Kidney (tissue), 22 donors: ENCODE measurements around the gene PTCHD4. TPM values are rescaled to one million over a fixed set of nuclear protein-coding genes. Genes with fewer than 3 reads are reported as not detected.

Source experiments
- DNase-seq, 5 donors: peaks; one replicate each; pipeline ENCODE4 v3.0.0-alpha.2; 2013 to 2020
- FAIRE-seq: peaks from 2 replicates; lab custom pipeline; 2012; peaks lifted over from hg19 to GRCh38; lab: Jason Lieb, UNC
- H3K27ac ChIP-seq, 2 donors: one replicate each; pipeline ENCODE4 v1.7.0; 2013; ENCODE audit warnings: low read depth in 2 of 2, low read length in 2 of 2, inconsistent platforms in 1 of 2
- H3K27me3 ChIP-seq: one replicate; pipeline ENCODE4 v1.7.1; 2013; ENCODE audit warnings: low read length, inconsistent platforms; ENCODE audit not compliant: control insufficient read depth, insufficient read depth
- H3K36me3 ChIP-seq, 3 donors: one replicate each; pipeline versions ENCODE4 v1.7.0 to v1.7.1; 2013; ENCODE audit warnings: low read length in 3 of 3, control low read depth in 1 of 3, inconsistent platforms in 1 of 3; ENCODE audit not compliant: insufficient read depth in 3 of 3, control insufficient read depth in 2 of 3
- H3K4me1 ChIP-seq, 3 donors: one replicate each; pipeline versions ENCODE4 v1.7.0 to v1.7.1; 2013; ENCODE audit warnings: low read length in 3 of 3, inconsistent platforms in 1 of 3, low read depth in 1 of 3; ENCODE audit not compliant: control insufficient read depth in 2 of 3, insufficient read depth in 2 of 3
- H3K4me3 ChIP-seq, 3 donors: one replicate each; pipeline versions ENCODE4 v1.7.0 to v1.8.1; 2013; ENCODE audit warnings: low read length in 3 of 3, control low read depth in 1 of 3, inconsistent platforms in 1 of 3
- H3K9ac ChIP-seq, 3 donors: one replicate each; pipeline versions ENCODE4 v1.7.0 to v1.7.1; 2013; ENCODE audit warnings: low read length in 3 of 3, control low read depth in 1 of 3, inconsistent platforms in 1 of 3
- H3K9me3 ChIP-seq, 3 donors: one replicate each; pipeline versions ENCODE4 v1.7.0 to v1.7.1; 2013; ENCODE audit warnings: low read length in 3 of 3, control low read depth in 1 of 3, inconsistent platforms in 1 of 3; ENCODE audit not compliant: control insufficient read depth in 2 of 3, insufficient read depth in 1 of 3
- intact Hi-C: fragments of 100-400 bp; cut with DNase I; formaldehyde crosslinking; loops from one replicate; pipeline ENCODE4 v1.11.1; 2022
- long read RNA-seq, 10 donors: library from polyadenylated mRNA in 1 of 10; unstranded in 1 of 10; transcript quantifications; one replicate each; pipeline ENCODE4 v2.0.0 and lab custom pipeline, GENCODE V29; 2021 to 2026
- polyA plus RNA-seq: library from polyadenylated mRNA; stranded (reverse); fragments of 350-450 nt; fragmentation: Illumina TruSeq; extraction: RNeasy Lipid Tissue Mini Kit (QIAGEN cat#74804); gene quantifications from one replicate; pipeline ENCODE4 v1.2.3, GENCODE V29; 2014; ENCODE audit warnings: low read depth, low replicate concordance; ENCODE audit not compliant: insufficient read depth
- total RNA-seq: library from RNA; stranded (reverse); fragmentation: NEBNext Ultra II Directional; extraction: Animal tissue kit (Norgen Biotek cat#: 25700); gene quantifications from one replicate; pipeline ENCODE4 v1.2.1, GENCODE V29; 2021
- TF ChIP-seq, protein P1 (sequence below): IDR thresholded peaks from 3 replicates; pipeline ENCODE4 v1.5.1; 2012; ENCODE audit warnings: mild to moderate bottlenecking, moderate library complexity, borderline replicate concordance; ENCODE audit not compliant: insufficient read depth; ENCODE audit errors: extremely low read depth
- donor health status: control.
- donor health status: control.
- donor health status: control.
- donor health status: control.
- donor health status: control.
- donor health status: DM: yes; HTN: yes; CAD: no.
- donor health status: Normal renal cell carcinoma (clear cell type).

The PTCHD4 gene
- 1.7 TPM for total RNA-seq
- 0.24 TPM for polyA plus RNA-seq
- long read RNA-seq, donor 1: 0 reads
- long read RNA-seq, donor 2: 0 reads
- long read RNA-seq, donor 3: 0 reads
- long read RNA-seq, donor 4: 0 reads
- long read RNA-seq, donor 5: 0 reads
- long read RNA-seq, donor 6: 0 reads
- long read RNA-seq, donor 7, partial matches to known transcripts: 0 of 4 reads
- long read RNA-seq, donor 7, other reads (novel, unspliced or antisense): 4 of 4 reads
- long read RNA-seq, donor 8, partial matches to known transcripts: 0 of 1 reads
- long read RNA-seq, donor 8, other reads (novel, unspliced or antisense): 0 of 1 reads
- long read RNA-seq, donor 9: 0 reads
- long read RNA-seq, donor 10: 0 reads

DNA sequence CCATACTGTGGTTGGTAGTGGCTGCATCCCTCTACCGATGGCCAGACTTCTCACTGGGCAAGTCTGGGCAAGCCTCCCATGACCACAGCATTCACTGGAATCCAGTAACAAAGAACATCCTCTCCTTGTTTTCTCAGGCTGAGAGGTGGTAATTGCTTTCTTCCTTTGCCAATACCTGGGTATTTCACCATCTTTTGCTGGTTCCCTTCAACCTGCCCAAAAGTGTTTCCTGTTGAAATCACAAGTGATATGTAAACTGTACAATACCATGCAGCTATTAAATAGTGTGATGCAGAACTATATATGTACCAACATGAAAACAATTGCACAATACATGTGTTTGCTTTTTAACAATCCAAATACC is at the start of gene PTCHD4:
PTCHD4 (minus strand) TSS at position 55 of the 364 bp plus-strand sequence. CDS start 42,240 bp downstream, outside the sequence.
- Histone ChIP-seq H3K4me1 (no peaks in the 10 kb centered on the region), H3K9me3 (no peaks in the 10 kb centered on the region), H3K36me3 (no peaks in the 10 kb centered on the region), H3K27me3 (no peaks in the 10 kb centered on the region), H3K4me3 (no peak within 1 kb of the TSS), H3K9ac (no peak within 1 kb of the TSS), H3K27ac (no peak within 1 kb of the TSS)
- intact Hi-C loops: no loop called here
- TF ChIP-seq, protein P1, sequence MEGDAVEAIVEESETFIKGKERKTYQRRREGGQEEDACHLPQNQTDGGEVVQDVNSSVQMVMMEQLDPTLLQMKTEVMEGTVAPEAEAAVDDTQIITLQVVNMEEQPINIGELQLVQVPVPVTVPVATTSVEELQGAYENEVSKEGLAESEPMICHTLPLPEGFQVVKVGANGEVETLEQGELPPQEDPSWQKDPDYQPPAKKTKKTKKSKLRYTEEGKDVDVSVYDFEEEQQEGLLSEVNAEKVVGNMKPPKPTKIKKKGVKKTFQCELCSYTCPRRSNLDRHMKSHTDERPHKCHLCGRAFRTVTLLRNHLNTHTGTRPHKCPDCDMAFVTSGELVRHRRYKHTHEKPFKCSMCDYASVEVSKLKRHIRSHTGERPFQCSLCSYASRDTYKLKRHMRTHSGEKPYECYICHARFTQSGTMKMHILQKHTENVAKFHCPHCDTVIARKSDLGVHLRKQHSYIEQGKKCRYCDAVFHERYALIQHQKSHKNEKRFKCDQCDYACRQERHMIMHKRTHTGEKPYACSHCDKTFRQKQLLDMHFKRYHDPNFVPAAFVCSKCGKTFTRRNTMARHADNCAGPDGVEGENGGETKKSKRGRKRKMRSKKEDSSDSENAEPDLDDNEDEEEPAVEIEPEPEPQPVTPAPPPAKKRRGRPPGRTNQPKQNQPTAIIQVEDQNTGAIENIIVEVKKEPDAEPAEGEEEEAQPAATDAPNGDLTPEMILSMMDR: no peak
- FAIRE-seq: no peak
- no peak for DNase-seq

DNA sequence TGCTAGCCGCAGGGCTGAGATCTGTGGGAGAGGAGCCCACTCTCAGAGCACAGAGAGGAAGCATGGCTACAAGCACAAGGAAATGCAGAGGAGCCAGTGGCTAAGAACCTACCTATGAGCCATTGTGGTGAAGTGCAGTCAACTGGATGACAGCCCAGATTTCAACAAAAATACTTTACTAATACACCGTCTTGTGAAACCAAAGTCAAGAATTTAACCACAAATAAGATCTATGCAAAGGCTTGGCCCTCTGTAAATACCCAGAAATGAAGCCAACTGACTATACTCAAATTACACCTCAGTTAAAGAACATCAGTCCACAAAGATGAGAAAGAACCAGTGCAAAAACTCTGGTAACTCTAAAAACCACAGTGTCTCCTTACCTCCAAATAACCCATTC is 40.1 kb upstream of the PTCHD4 start:
- no peaks in the 10 kb centered on the region for H3K27me3 ChIP-seq
- no peak overlapping the region for H3K9ac ChIP-seq
- no peaks in the 10 kb centered on the region for H3K36me3 ChIP-seq
- H3K27ac ChIP-seq: no peak overlapping the region
- H3K9me3 ChIP-seq: peaks cover 0 to 4% (median 4%) of the 10 kb centered on the region in 3 donors
- TF ChIP-seq, protein P1: no peak
- intact Hi-C loops: no loop called here
- FAIRE-seq (no peak), DNase-seq (no peak)
- H3K4me1 ChIP-seq: no peaks in the 10 kb centered on the region
- H3K4me3 ChIP-seq: no peak overlapping the region

DNA sequence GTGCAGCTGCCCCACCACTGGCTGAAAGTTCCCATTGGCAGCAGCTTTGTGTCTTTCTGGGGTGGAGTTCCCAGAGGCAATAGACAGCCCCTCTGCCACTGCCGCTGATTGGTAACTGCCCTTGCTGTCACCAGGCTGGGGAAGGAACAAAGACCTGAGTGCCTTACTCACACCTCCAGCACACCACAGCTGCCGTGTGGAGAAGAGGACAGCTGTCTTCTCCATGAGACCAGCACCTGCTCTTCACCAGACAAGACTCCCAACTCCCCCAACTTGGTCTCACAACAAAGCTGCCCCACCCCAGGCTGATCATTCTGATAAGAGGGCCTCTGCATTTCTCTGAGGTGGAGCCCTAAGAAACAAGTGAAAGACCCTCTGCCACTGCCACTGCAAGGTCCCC is 39.7 kb upstream of the PTCHD4 start:
- Histone ChIP-seq H3K27ac (no peak overlapping the region), H3K4me1 (no peaks in the 10 kb centered on the region), H3K9me3 (peaks cover 0 to 4% (median 4%) of the 10 kb centered on the region in 3 donors), H3K4me3 (no peak overlapping the region), H3K27me3 (no peaks in the 10 kb centered on the region), H3K9ac (no peak overlapping the region), H3K36me3 (no peaks in the 10 kb centered on the region)
- TF ChIP-seq, protein P1: no peak
- no peak for DNase-seq
- FAIRE-seq: no peak
- intact Hi-C loops: no loop called here

DNA sequence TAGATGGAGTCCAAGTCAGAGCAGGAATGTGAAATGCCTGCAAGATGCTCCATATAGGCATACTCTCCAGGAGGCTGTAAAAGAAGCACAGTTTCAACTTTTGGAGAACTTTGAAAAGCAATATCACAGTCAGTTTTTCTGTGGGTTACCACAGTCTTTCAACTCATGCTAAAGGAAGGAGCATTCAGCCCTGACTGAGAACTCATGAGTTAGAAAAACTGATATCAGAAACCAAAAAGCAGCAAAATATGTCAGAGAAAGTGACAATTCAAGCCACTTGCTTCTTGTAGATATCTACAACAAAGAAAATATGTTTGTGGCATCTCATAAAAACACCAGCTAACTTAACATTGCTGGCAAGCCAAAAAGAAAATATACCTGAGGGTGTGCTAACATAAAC is 36.1 kb upstream of the PTCHD4 start:
- no peak overlapping the region for H3K4me3 ChIP-seq
- TF ChIP-seq, protein P1: no peak
- intact Hi-C loops: no loop called here
- no peak overlapping the region for H3K9ac ChIP-seq
- DNase-seq (no peak), FAIRE-seq (no peak)
- H3K27ac ChIP-seq: no peak overlapping the region
- H3K9me3 ChIP-seq: no peaks in the 10 kb centered on the region
- no peaks in the 10 kb centered on the region for H3K27me3 ChIP-seq
- no peaks in the 10 kb centered on the region for H3K36me3 ChIP-seq
- no peaks in the 10 kb centered on the region for H3K4me1 ChIP-seq
